ENCODE measurements around the gene KCTD15. TPM values are rescaled to one million over a fixed set of nuclear protein-coding genes. Genes with fewer than 3 reads are reported as not detected.

KCTD15 gene
- total and polyA plus RNA-seq, 7 donors: 2.1 to 9.1 (median 5.7) TPM

- H3K27ac ChIP-seq: no peak overlapping the region
- no peak overlapping the region for H3K4me3 ChIP-seq
- no peaks in the 10 kb centered on the region for H3K4me1 ChIP-seq
- no peaks in the 10 kb centered on the region for H3K27me3 ChIP-seq (ENCODE audit: insufficient read depth in 3 of 3, low read length in 2 of 3)
- no peak for TF ChIP-seq CTCF (IDR thresholded peaks at IDR 0.05)
- 95 to 97% (median 96%) methylated on average over 40 to 41 of the region's 41 CpGs for WGBS, 3 donors
- intact Hi-C loops (cut with DNase I): no loop called here
- H3K36me3 ChIP-seq (ENCODE audit: insufficient read depth in 1 of 2, low read depth in 1 of 2): peaks cover 0 to 10% of the 10 kb centered on the region in 2 donors
- DNase-seq (no peak), ATAC-seq (no peak)
- H3K9me3 ChIP-seq: no peaks in the 10 kb centered on the region
Measured at GRCh38 chr19:33811246-33811645, 14.6 kb downstream of the KCTD15 start.

- no peaks in the 10 kb centered on the region for H3K27me3 ChIP-seq (ENCODE audit: insufficient read depth in 3 of 3, low read length in 2 of 3)
- ATAC-seq (no peak), DNase-seq (no peak)
- no peak for TF ChIP-seq CTCF (IDR thresholded peaks at IDR 0.05)
- no peak overlapping the region for H3K4me3 ChIP-seq
- peaks cover 0 to 8% of the 10 kb centered on the region in 2 donors for H3K36me3 ChIP-seq (ENCODE audit: insufficient read depth in 1 of 2, low read depth in 1 of 2)
- H3K27ac ChIP-seq: no peak overlapping the region
- no peaks in the 10 kb centered on the region for H3K4me1 ChIP-seq
- intact Hi-C loops (cut with DNase I): no loop called here
- 80 to 86% (median 82%) methylated on average over 14 of the region's 14 CpGs for WGBS, 3 donors
- H3K9me3 ChIP-seq: no peaks in the 10 kb centered on the region
Measured at GRCh38 chr19:33811736-33812387, 15.2 kb downstream of the KCTD15 start.

- no peaks in the 10 kb centered on the region for H3K4me1 ChIP-seq
- H3K36me3 ChIP-seq (ENCODE audit: insufficient read depth in 1 of 2, low read depth in 1 of 2): peaks cover 0 to 4% of the 10 kb centered on the region in 2 donors
- no peak overlapping the region for H3K27ac ChIP-seq
- H3K9me3 ChIP-seq: no peaks in the 10 kb centered on the region
- WGBS, 3 donors: 88 to 90% (median 88%) methylated on average over 28 of the region's 28 CpGs
- H3K27me3 ChIP-seq (ENCODE audit: insufficient read depth in 3 of 3, low read length in 2 of 3): no peaks in the 10 kb centered on the region
- TF ChIP-seq CTCF (IDR thresholded peaks at IDR 0.05): no peak
- DNase-seq: no peak
- ATAC-seq: no peak
- no peak overlapping the region for H3K4me3 ChIP-seq
- intact Hi-C loops (cut with DNase I): no loop called here
Measured at GRCh38 chr19:33812388-33813330, 16.0 kb downstream of the KCTD15 start.

GRCh38 chr19:33813391-33814101, 16.9 kb downstream of the KCTD15 start:
- H3K27ac ChIP-seq: no peak overlapping the region
- no peak for TF ChIP-seq CTCF (IDR thresholded peaks at IDR 0.05)
- intact Hi-C loops (cut with DNase I): no loop called here
- H3K4me3 ChIP-seq: no peak overlapping the region
- DNase-seq: no peak
- H3K4me1 ChIP-seq: no peaks in the 10 kb centered on the region
- H3K36me3 ChIP-seq (ENCODE audit: insufficient read depth in 1 of 2, low read depth in 1 of 2): no peaks in the 10 kb centered on the region
- 79 to 81% (median 81%) methylated on average over 16 of the region's 16 CpGs for WGBS, 3 donors
- H3K9me3 ChIP-seq: no peaks in the 10 kb centered on the region
- no peak for ATAC-seq
- H3K27me3 ChIP-seq (ENCODE audit: insufficient read depth in 3 of 3, low read length in 2 of 3): no peaks in the 10 kb centered on the region
